HepG2 (cell line): ENCODE data around the gene RBBP8NL. TPM values are rescaled to one million over a fixed set of nuclear protein-coding genes. Genes with fewer than 3 reads are reported as not detected.
A peak's percentile ranks its signal among the peaks of the same experiment; 100 is the strongest.

Experiments used
- CHD2 ChIP-seq: IDR thresholded peaks from 2 replicates; pipeline ENCODE4 v1.6.1; 2011; ENCODE audit warnings: low read depth, low read length, improper control_type of control experiment
- CTCF ChIP-seq: sonication (generic); formaldehyde crosslinking; IDR thresholded peaks from 2 replicates; pipeline ENCODE4 v1.5.0; 2020; ENCODE audit warnings: mild to moderate bottlenecking, missing genetic modification reagents, moderate library complexity
- EHMT2 ChIP-seq: fragments of 200-600 bp; sonication (generic); IDR thresholded peaks from 2 replicates; pipeline ENCODE4 v1.7.0; 2017; ENCODE audit warnings: antibody characterized with exemption, low read depth, low read length, borderline replicate concordance
- ERF ChIP-seq: IDR thresholded peaks from 2 replicates; pipeline ENCODE4 v1.6.1; 2018; ENCODE audit warnings: missing biosample characterization, missing genetic modification reagents
- ETV5 ChIP-seq: IDR thresholded peaks from 2 replicates; pipeline ENCODE4 v1.6.1; 2018; ENCODE audit warnings: missing biosample characterization, missing genetic modification reagents, inconsistent platforms, borderline replicate concordance
- GATAD1 ChIP-seq: IDR thresholded peaks from 2 replicates; pipeline ENCODE4 v1.6.1; 2016; ENCODE audit warnings: missing genetic modification reagents, missing compliant biosample characterization
- MEIS1 ChIP-seq: sonication (generic); formaldehyde crosslinking; IDR thresholded peaks from 2 replicates; pipeline ENCODE4 v1.9.0; 2021; ENCODE audit warnings: mild to moderate bottlenecking, missing genetic modification reagents, moderate library complexity, borderline replicate concordance
- PPARG ChIP-seq: conservative IDR thresholded peaks from 2 replicates; pipeline ENCODE4 v1.6.1; 2016; ENCODE audit warnings: missing biosample characterization, missing genetic modification reagents
- RARG ChIP-seq: sonication (generic); formaldehyde crosslinking; IDR thresholded peaks from 2 replicates; pipeline ENCODE4 v1.4.0; 2020; ENCODE audit warnings: low read depth, mild to moderate bottlenecking, missing genetic modification reagents
- SALL2 ChIP-seq: sonication (generic); formaldehyde crosslinking; IDR thresholded peaks from 2 replicates; pipeline ENCODE4 v1.8.1; 2023; ENCODE audit warnings: mild to moderate bottlenecking, missing genetic modification reagents, inconsistent platforms
- SOX6 ChIP-seq, 2 experiments: fragments of 450-650 bp in 1 of 2; sonication (generic) in 1 of 2; formaldehyde crosslinking in 1 of 2; IDR thresholded peaks; 2 replicates each; pipeline versions ENCODE4 v1.4.0 to v1.6.1; 2017 to 2020; ENCODE audit warnings: antibody characterized with exemption in 1 of 2, mild to moderate bottlenecking in 1 of 2, missing genetic modification reagents in 1 of 2
- SP2 ChIP-seq: sonication (generic); formaldehyde crosslinking; IDR thresholded peaks from 2 replicates; pipeline ENCODE4 v1.5.1; 2020; ENCODE audit warnings: mild to moderate bottlenecking, missing genetic modification reagents
- TIGD3 ChIP-seq: sonication (generic); formaldehyde crosslinking; IDR thresholded peaks from 2 replicates; pipeline ENCODE4 v1.5.1; 2020; ENCODE audit warnings: mild to moderate bottlenecking, missing genetic modification reagents, borderline replicate concordance
- TRAFD1 ChIP-seq: sonication (generic); formaldehyde crosslinking; IDR thresholded peaks from 2 replicates; pipeline ENCODE4 v1.5.1; 2020; ENCODE audit warnings: missing genetic modification reagents, mild to moderate bottlenecking, borderline replicate concordance
- ZBTB3 ChIP-seq: sonication (generic); formaldehyde crosslinking; IDR thresholded peaks from 2 replicates; pipeline ENCODE4 v1.4.0; 2020; ENCODE audit warnings: low read depth, mild to moderate bottlenecking, moderate library complexity, missing genetic modification reagents, borderline replicate concordance
- ZMAT5 ChIP-seq: sonication (generic); formaldehyde crosslinking; IDR thresholded peaks from 2 replicates; pipeline ENCODE4 v1.5.0; 2020; ENCODE audit warnings: mild to moderate bottlenecking, low read depth, missing genetic modification reagents, borderline replicate concordance
- ZNF101 ChIP-seq: sonication (generic); formaldehyde crosslinking; IDR thresholded peaks from 2 replicates; pipeline ENCODE4 v1.4.0; 2020; ENCODE audit warnings: mild to moderate bottlenecking, low read depth, missing genetic modification reagents, borderline replicate concordance
- ZNF547 ChIP-seq: sonication (generic); formaldehyde crosslinking; IDR thresholded peaks from 2 replicates; pipeline ENCODE4 v1.5.1; 2020; ENCODE audit warnings: mild to moderate bottlenecking, missing genetic modification reagents
- ZNF687 ChIP-seq: sonication (generic); formaldehyde crosslinking; IDR thresholded peaks from 2 replicates; pipeline ENCODE4 v1.5.1; 2020; ENCODE audit warnings: mild to moderate bottlenecking, missing genetic modification reagents, moderate library complexity
- polyA plus RNA-seq, 8 experiments: library from polyadenylated mRNA; depleted of rRNA in 3 of 8; stranded (reverse) in 7 of 8; unstranded in 1 of 8; fragments of >200 nt; fragmentation: Illumina TruSeq in 4 of 8; extraction: Trizol in 4 of 8; gene quantifications; 2 replicates each; pipeline versions ENCODE4 v1.2.1 to v1.2.3, GENCODE V29; 2011 to 2016; ENCODE audit warnings: low read depth in 4 of 8, missing spikeins in 1 of 8, mixed read lengths in 1 of 8; ENCODE audit not compliant: insufficient read depth in 1 of 8
- total RNA-seq, 5 experiments: library from RNA; depleted of rRNA; stranded (reverse); fragments of >200 nt; fragmentation: Illumina TruSeq; extraction: Trizol; gene quantifications; 2 replicates each; pipeline ENCODE4 v1.2.3, GENCODE V29; 2016; ENCODE audit warnings: low read depth in 1 of 5

RBBP8NL gene
- total and polyA plus RNA-seq, 2 of the 13 experiments (the other 11 are each of a cell fraction or from before 2014, with no cell fraction given) = 0.69 to 0.86 TPM

GRCh38 chr20:62366370-62367135 lies 60.8 kb downstream of the RBBP8NL start (continued):
- TF ChIP-seq TRAFD1 (CRISPR knock-in tag) = no peak
- peak; percentile 36 for TF ChIP-seq CTCF
- no peak for TF ChIP-seq SOX6 (IDR thresholded peaks at IDR 0.05)
- peak; percentile 61 for TF ChIP-seq SOX6 (CRISPR knock-in tag; IDR thresholded peaks at IDR 0.05)
- TF ChIP-seq ZBTB3 = no peak
- TF ChIP-seq ZMAT5 (CRISPR knock-in tag) = no peak
- no peak for TF ChIP-seq EHMT2
- TF ChIP-seq ZNF101 (CRISPR knock-in tag) = no peak; the same call in 1 of the 2 replicates
- no peak for TF ChIP-seq SP2 (CRISPR knock-in tag)
- no peak for TF ChIP-seq GATAD1
- no peak for TF ChIP-seq ERF (CRISPR knock-in tag)
- no peak for TF ChIP-seq TIGD3 (CRISPR knock-in tag)
- no peak for TF ChIP-seq ZNF547 (CRISPR knock-in tag)
- TF ChIP-seq CHD2 = peak; percentile 88
- TF ChIP-seq RARG = no peak; the same call in 1 of the 2 replicates
- peak; percentile 60; the same call in 1 of the 2 replicates for TF ChIP-seq MEIS1 (CRISPR knock-in tag)
- peak; percentile 34; the same call in 1 of the 2 replicates for TF ChIP-seq PPARG (CRISPR knock-in tag)
- TF ChIP-seq SALL2 = peak; percentile 33; the same call in 1 of the 2 replicates
- TF ChIP-seq ZNF687 (CRISPR knock-in tag) = peak; percentile 80
- TF ChIP-seq ETV5 (CRISPR knock-in tag) = peak; percentile 42; the same call in 1 of the 2 replicates
